H9 (cell line): ENCODE data around the gene NRG2. TPM values are rescaled to one million over a fixed set of nuclear protein-coding genes. Genes with fewer than 3 reads are reported as not detected.

Experiments used
- DNase-seq: peaks from one replicate; pipeline ENCODE4 v3.0.0-alpha.2; 2017
- H2AFZ ChIP-seq: one replicate; pipeline ENCODE4 v1.6.1; 2013; ENCODE audit warnings: mild to moderate bottlenecking, low read length, control low read depth, moderate library complexity
- H2AK5ac ChIP-seq: 2 replicates; pipeline ENCODE4 v1.6.1; 2013; ENCODE audit warnings: low read length, control low read depth, mixed read lengths; ENCODE audit not compliant: insufficient read length
- H2BK120ac ChIP-seq: one replicate; pipeline ENCODE4 v1.6.1; 2013; ENCODE audit warnings: low read depth, mild to moderate bottlenecking, low read length, control low read depth, inconsistent platforms; ENCODE audit not compliant: poor library complexity, severe bottlenecking
- H2BK12ac ChIP-seq: 2 replicates; pipeline ENCODE4 v1.6.1; 2013; ENCODE audit warnings: low read length, control low read depth, mixed read lengths, low read depth; ENCODE audit not compliant: insufficient read length
- H2BK15ac ChIP-seq: 2 replicates; pipeline ENCODE4 v1.6.1; 2013; ENCODE audit warnings: low read depth, low read length, control low read depth
- H2BK20ac ChIP-seq: one replicate; pipeline ENCODE4 v1.6.1; 2013; ENCODE audit warnings: low read depth, mild to moderate bottlenecking, low read length, control low read depth, inconsistent platforms; ENCODE audit not compliant: poor library complexity, severe bottlenecking
- H2BK5ac ChIP-seq: 2 replicates; pipeline ENCODE4 v1.6.1; 2013; ENCODE audit warnings: low read length, control low read depth, mixed read lengths; ENCODE audit not compliant: insufficient read length
- H3K14ac ChIP-seq: 2 replicates; pipeline ENCODE4 v1.6.1; 2013; ENCODE audit warnings: low read length, control low read depth; ENCODE audit not compliant: insufficient read depth
- H3K18ac ChIP-seq: 2 replicates; pipeline ENCODE4 v1.6.1; 2013; ENCODE audit warnings: low read depth, mild to moderate bottlenecking, mixed read lengths, low read length, control low read depth; ENCODE audit not compliant: insufficient read length
- H3K23ac ChIP-seq: 2 replicates; pipeline ENCODE4 v1.6.1; 2013; ENCODE audit warnings: low read length, control low read depth, mixed read lengths, low read depth; ENCODE audit not compliant: insufficient read length
- H3K23me2 ChIP-seq: 2 replicates; pipeline ENCODE4 v1.6.1; 2013; ENCODE audit warnings: low read depth, mild to moderate bottlenecking, mixed read lengths, low read length, control low read depth; ENCODE audit not compliant: insufficient read length, poor library complexity, severe bottlenecking
- H3K27ac ChIP-seq: 2 replicates; pipeline ENCODE4 v1.5.1; 2013; ENCODE audit warnings: low read length, control low read depth, mixed read lengths, low read depth; ENCODE audit not compliant: insufficient read length
- H3K27me3 ChIP-seq: 2 replicates; pipeline ENCODE4 v1.6.1; 2013; ENCODE audit warnings: low read length, control low read depth, inconsistent platforms; ENCODE audit not compliant: insufficient read depth
- H3K4ac ChIP-seq: 2 replicates; pipeline ENCODE4 v1.6.1; 2013; ENCODE audit warnings: low read depth, mild to moderate bottlenecking, control low read depth, inconsistent platforms, low read length, moderate library complexity
- H3K4me1 ChIP-seq: 2 replicates; pipeline ENCODE4 v1.6.1; 2013; ENCODE audit warnings: low read length, control low read depth, inconsistent platforms; ENCODE audit not compliant: insufficient read depth
- H3K4me2 ChIP-seq: 2 replicates; pipeline ENCODE4 v1.6.1; 2013; ENCODE audit warnings: low read length, control low read depth, mixed read lengths; ENCODE audit not compliant: insufficient read length, insufficient read depth
- H3K56ac ChIP-seq: 2 replicates; pipeline ENCODE4 v1.6.1; 2013; ENCODE audit warnings: low read depth, mild to moderate bottlenecking, mixed read lengths, low read length, control low read depth; ENCODE audit not compliant: insufficient read length
- H3K79me1 ChIP-seq: 2 replicates; pipeline ENCODE4 v1.6.1; 2013; ENCODE audit warnings: low read depth, mild to moderate bottlenecking, moderate library complexity, low read length, control low read depth, inconsistent platforms; ENCODE audit not compliant: insufficient read depth, poor library complexity, severe bottlenecking
- H3K79me2 ChIP-seq: 2 replicates; pipeline ENCODE4 v1.6.1; 2013; ENCODE audit warnings: low read length, control low read depth, inconsistent platforms; ENCODE audit not compliant: insufficient read depth
- H3K9ac ChIP-seq: 2 replicates; pipeline ENCODE4 v1.6.1; 2013; ENCODE audit warnings: low read length, control low read depth, mixed read lengths; ENCODE audit not compliant: insufficient read length; ENCODE audit errors: extremely low read depth
- H3K9me3 ChIP-seq: one replicate; pipeline ENCODE4 v1.6.1; 2013; ENCODE audit warnings: low read depth, low read length, inconsistent platforms; ENCODE audit not compliant: control insufficient read depth
- H3T11ph ChIP-seq: one replicate; pipeline ENCODE4 v1.6.1; 2013; ENCODE audit warnings: mild to moderate bottlenecking, low read length, control low read depth, inconsistent platforms
- H4K20me1 ChIP-seq: one replicate; pipeline ENCODE4 v1.6.1; 2013; ENCODE audit not compliant: control insufficient read depth, insufficient read length, insufficient read depth
- H4K5ac ChIP-seq: 2 replicates; pipeline ENCODE4 v1.6.1; 2013; ENCODE audit warnings: low read depth, mild to moderate bottlenecking, mixed read lengths, low read length, control low read depth; ENCODE audit not compliant: insufficient read length
- H4K8ac ChIP-seq: replicated peaks from 2 replicates; pipeline ENCODE4 v1.6.1; 2013; ENCODE audit warnings: low read length, control low read depth, mixed read lengths, low read depth; ENCODE audit not compliant: insufficient read length
- H4K91ac ChIP-seq: 2 replicates; pipeline ENCODE4 v1.6.1; 2013; ENCODE audit warnings: low read depth, mild to moderate bottlenecking, moderate library complexity, mixed read lengths, low read length, control low read depth; ENCODE audit not compliant: insufficient read length
- H3K27ac Mint-ChIP-seq, 3 experiments: 2 replicates in 2 of 3; 3 replicates in 1 of 3; pipeline ENCODE4 v1.8.0; 2020 to 2021; ENCODE audit warnings: mixed read lengths in 3 of 3, mild to moderate bottlenecking in 1 of 3, moderate library complexity in 1 of 3
- H3K27me3 Mint-ChIP-seq: 2 replicates; pipeline ENCODE4 v1.8.0; 2021; ENCODE audit warnings: low read depth, mild to moderate bottlenecking, moderate library complexity, mixed read lengths
- H3K36me3 Mint-ChIP-seq, 3 experiments: 2 replicates in 2 of 3; 3 replicates in 1 of 3; pipeline ENCODE4 v1.8.0; 2020 to 2021; ENCODE audit warnings: low read depth in 3 of 3, mixed read lengths in 3 of 3; ENCODE audit not compliant: insufficient read depth in 1 of 3
- H3K4me1 Mint-ChIP-seq, 2 experiments: 2 replicates each; pipeline ENCODE4 v1.8.0; 2020; ENCODE audit warnings: mixed read lengths in 2 of 2
- H3K4me3 Mint-ChIP-seq, 2 experiments: 2 replicates in 1 of 2; 3 replicates in 1 of 2; pipeline ENCODE4 v1.8.0; 2020 to 2021; ENCODE audit warnings: mild to moderate bottlenecking in 2 of 2, mixed read lengths in 2 of 2, moderate library complexity in 1 of 2
- H3K9me3 Mint-ChIP-seq, 2 experiments: 2 replicates in 1 of 2; 3 replicates in 1 of 2; pipeline ENCODE4 v1.8.0; 2020; ENCODE audit warnings: mild to moderate bottlenecking in 2 of 2, mixed read lengths in 2 of 2, moderate library complexity in 1 of 2
- WGBS: extraction: QIAGEN DNeasy Blood & Tissue Kit; methylation state at CpG from one replicate; pipeline ENCODE4 v1.1.7; 2013; ENCODE audit warnings: missing lambda C conversion rate, low lambda C conversion rate, mixed read lengths; ENCODE audit not compliant: insufficient read length; ENCODE audit errors: extremely low coverage; 5-methylcytosine and 5-hydroxymethylcytosine counted together
- total RNA-seq: library from RNA; stranded (reverse); gene quantifications from 2 replicates; pipeline ENCODE4 v1.2.1, GENCODE V29; 2021
- TF ChIP-seq, protein P1 (sequence below): fragments of 200-600 bp; sonication (generic); conservative IDR thresholded peaks from 3 replicates; pipeline ENCODE4 v1.8.0; 2021; ENCODE audit warnings: antibody characterized with exemption, mild to moderate bottlenecking

Gene NRG2
- total RNA-seq, 1 experiment from 2014 or later, result not detected

- H2AK5ac ChIP-seq, result no peak overlapping the region
- H4K5ac ChIP-seq, result no peak overlapping the region
- no peaks in the 10 kb centered on the region for H3K23me2 ChIP-seq
- H4K91ac ChIP-seq, result no peak overlapping the region
- H3K4me1 ChIP-seq, result no peaks in the 10 kb centered on the region
- no peaks in the 10 kb centered on the region for H3K79me2 ChIP-seq
- TF ChIP-seq, protein P1, sequence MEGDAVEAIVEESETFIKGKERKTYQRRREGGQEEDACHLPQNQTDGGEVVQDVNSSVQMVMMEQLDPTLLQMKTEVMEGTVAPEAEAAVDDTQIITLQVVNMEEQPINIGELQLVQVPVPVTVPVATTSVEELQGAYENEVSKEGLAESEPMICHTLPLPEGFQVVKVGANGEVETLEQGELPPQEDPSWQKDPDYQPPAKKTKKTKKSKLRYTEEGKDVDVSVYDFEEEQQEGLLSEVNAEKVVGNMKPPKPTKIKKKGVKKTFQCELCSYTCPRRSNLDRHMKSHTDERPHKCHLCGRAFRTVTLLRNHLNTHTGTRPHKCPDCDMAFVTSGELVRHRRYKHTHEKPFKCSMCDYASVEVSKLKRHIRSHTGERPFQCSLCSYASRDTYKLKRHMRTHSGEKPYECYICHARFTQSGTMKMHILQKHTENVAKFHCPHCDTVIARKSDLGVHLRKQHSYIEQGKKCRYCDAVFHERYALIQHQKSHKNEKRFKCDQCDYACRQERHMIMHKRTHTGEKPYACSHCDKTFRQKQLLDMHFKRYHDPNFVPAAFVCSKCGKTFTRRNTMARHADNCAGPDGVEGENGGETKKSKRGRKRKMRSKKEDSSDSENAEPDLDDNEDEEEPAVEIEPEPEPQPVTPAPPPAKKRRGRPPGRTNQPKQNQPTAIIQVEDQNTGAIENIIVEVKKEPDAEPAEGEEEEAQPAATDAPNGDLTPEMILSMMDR, result no peak
- H2BK120ac ChIP-seq, result no peak overlapping the region
- DNase-seq, result no peak
- no peak overlapping the region for H2AFZ ChIP-seq
- WGBS, result no CpG with 5 or more reads among the region's 3 CpGs
- no peak overlapping the region for H3K4me2 ChIP-seq
- H3T11ph ChIP-seq, result no peak overlapping the region
- H3K4me3 Mint-ChIP-seq, result no peak overlapping the region
- no peak overlapping the region for H3K27ac ChIP-seq
- H3K9me3 Mint-ChIP-seq, result peaks cover 4 to 6% of the 10 kb centered on the region in 2 experiments; a peak in 4 of 5 replicates
- no peak overlapping the region for H2BK12ac ChIP-seq
- no peak overlapping the region for H2BK5ac ChIP-seq
- peaks cover 32% of the 10 kb centered on the region for H3K27me3 Mint-ChIP-seq
- no peaks in the 10 kb centered on the region for H3K79me1 ChIP-seq
- H3K27me3 ChIP-seq, result no peaks in the 10 kb centered on the region
- no peak overlapping the region for H4K8ac ChIP-seq
- peaks cover 0 to 2% (median 0%) of the 10 kb centered on the region in 3 experiments; a peak in 2 of 7 replicates for H3K36me3 Mint-ChIP-seq
- H3K27ac Mint-ChIP-seq, result no peak overlapping the region
- no peaks in the 10 kb centered on the region for H3K9me3 ChIP-seq
- no peak overlapping the region for H3K9ac ChIP-seq
- no peak overlapping the region for H3K23ac ChIP-seq
- no peak overlapping the region for H3K18ac ChIP-seq
- H3K4ac ChIP-seq, result no peak overlapping the region
- H3K4me1 Mint-ChIP-seq, result peaks cover 11 to 14% of the 10 kb centered on the region in 2 experiments
- H3K56ac ChIP-seq, result no peak overlapping the region
- H2BK15ac ChIP-seq, result no peak overlapping the region
- no peak overlapping the region for H2BK20ac ChIP-seq
- no peaks in the 10 kb centered on the region for H4K20me1 ChIP-seq
- no peak overlapping the region for H3K14ac ChIP-seq
Measured at GRCh38 chr5:139817970-139818369, 225.1 kb downstream of the NRG2 start.
